Measurements from ENCODE around the gene VPS39.

The VPS39 gene

DNA sequence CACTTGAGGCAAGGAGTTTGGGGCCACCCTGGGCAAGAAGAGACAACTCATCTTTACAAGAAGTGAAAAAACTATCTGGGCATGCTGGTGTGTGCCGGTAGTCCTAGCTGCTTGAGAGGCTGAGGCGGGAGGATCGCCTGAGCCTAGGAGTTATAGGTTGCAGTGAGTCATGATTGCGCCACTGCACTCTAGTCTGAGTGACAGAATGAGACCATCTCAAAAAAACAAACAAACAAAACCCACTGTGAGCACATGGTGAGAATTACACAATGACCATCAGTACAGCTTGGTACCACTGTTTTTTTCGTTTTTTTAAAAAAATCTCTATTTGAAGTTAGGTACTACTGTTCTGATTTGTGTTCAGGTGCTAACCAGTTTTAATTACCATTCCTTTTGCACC is 13.6 kb downstream of the VPS39 start:
- DNase-seq: no peak

DNA sequence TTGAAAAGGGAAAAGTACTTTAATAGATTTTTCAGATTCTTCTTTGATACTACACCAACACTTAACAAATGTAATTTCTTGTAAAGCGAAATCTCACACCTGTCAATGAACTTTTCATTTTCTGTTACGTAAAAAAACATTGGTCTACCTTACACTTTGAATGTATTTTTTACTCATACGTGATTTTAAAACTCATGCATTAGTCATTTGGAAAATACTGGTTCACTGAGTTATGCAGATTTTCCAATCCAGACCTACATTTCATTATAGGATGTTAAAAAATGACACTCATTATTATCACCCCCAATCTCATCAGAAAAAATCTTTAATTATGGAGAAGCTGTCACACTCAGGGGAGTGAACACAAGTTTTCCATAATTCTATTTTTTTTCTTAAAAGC is 14.7 kb downstream of the VPS39 start:
- no peak for DNase-seq

DNA sequence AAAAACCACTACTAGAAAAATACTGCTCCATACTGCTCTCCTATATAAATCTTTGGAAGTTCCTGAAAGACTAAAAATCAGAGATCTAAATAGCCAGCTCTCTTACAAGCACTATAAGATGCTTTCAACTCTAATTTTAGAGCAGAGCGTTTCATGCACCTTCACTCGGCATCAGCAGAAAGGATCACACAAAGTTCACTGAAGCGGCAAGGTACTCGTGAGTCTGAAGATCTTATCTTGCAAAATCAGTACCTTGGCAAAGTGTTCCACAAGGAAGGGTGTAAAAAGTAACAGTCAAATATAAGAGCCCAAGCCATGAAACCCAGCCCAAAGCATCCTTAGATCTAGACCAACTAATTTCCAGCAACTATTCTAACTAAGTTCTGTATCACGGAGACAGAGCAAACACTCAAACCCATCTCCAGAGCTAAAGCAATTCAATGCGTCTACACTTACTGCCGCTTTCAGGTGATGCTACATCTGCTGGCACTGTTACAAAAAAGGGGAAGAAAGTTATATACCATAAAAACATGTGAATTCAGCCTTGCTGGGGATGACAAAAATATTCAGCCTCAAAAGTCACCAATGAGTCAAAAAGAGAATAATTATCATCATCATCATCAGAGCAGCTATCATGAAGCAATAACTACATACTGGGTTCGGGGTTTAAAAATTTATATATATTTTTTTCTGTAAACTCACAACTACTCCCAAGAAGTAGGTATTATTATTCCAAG is 16.3 kb downstream of the VPS39 start:
- DNase-seq: no peak

DNA sequence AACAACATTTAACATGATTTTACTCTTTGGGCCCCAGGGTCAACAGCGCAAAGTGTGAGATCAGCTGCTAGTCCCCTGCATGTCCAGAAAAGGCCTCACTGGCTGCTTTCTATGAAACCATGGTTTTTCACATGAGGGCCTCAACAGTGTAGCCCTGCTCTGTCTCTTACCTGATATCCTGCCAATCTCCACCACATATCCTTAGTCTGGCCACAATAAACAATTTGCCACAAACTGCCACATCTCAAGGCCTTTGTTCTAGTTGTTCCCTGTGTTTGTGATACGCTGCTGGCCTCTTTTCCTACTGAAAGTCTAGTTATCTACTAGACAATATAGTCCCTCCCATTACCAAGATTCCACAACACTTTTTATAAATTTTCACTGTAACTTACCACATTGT is 17.7 kb downstream of the VPS39 start:
- no peak for DNase-seq

DNA sequence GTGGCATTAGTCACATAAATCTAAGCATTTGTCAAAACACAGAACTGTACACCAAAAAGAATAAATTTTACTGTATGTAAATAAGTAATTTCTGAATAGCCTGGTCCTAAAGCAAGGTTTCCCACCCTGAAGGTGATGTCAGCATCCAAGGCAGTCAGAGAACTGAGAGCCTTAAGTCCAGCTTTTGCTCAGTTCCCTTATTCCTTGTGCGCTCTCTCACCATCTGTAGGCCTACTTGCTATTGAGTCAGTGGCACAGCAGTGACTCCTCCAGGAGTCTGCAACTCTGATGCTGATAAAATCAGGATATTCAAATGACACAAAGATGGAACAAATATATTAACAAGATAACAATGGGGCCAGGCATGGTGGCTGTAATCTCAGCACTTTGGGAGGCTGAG is 22.3 kb downstream of the VPS39 start:
- no peak for DNase-seq

DNA sequence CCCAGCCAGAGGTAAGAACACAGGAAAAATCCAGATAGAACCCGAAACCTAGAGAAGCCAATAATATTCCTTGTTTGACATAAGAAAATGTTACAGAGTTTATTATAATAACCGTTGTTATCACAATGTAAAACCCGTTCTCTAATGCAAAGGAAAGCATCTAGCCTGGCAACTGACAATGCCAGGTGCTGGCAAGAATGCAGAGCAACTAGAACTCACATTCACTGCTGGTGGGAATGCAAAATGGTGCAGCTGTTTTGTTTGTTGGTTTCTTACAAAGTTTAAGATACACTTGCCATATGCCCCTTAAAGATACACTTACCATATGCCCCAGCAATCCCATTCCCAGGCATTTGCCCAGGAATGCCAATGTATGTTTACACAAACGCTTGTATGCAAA is 23.4 kb downstream of the VPS39 start:
- DNase-seq: no peak

DNA sequence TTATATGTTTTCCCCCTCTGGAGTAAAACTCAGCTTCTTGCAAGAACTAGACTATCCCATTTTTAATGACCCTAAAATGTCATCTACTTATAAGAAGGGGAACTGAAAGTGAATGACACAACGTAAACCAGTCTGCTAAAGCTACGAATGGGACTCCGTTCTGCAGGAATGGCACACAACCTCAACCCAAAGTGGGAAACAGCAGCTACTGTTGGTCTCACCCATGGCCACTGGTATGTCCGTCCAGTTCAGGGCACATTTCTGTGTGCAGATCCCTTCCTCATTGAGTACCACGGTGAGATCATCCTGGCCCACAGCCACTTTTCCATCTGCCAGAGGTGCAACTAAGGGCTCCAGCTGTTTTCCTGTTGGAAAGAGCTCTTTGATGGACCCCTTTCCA is 23.8 kb downstream of the VPS39 start:
- DNase-seq: no peak

DNA sequence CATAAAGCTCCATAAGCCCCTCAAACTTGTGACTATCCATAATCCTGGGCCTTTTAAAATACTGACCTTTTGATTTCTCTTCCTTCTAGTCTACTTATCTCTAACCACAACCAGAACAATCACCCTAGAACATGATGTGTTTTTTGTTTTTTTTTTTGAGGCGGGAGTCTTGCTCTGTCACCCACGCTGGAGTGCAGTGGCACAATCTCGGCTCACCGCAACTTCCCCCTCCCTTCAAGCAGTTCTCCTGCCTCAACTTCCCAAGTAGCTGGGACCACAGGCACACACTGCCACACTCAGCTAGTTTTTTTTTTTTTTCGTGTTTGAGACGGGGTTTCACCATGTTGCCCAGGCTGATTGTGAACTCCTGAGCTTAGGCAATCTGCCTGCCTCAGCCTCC is 25.1 kb downstream of the VPS39 start:
- DNase-seq: no peak

DNA sequence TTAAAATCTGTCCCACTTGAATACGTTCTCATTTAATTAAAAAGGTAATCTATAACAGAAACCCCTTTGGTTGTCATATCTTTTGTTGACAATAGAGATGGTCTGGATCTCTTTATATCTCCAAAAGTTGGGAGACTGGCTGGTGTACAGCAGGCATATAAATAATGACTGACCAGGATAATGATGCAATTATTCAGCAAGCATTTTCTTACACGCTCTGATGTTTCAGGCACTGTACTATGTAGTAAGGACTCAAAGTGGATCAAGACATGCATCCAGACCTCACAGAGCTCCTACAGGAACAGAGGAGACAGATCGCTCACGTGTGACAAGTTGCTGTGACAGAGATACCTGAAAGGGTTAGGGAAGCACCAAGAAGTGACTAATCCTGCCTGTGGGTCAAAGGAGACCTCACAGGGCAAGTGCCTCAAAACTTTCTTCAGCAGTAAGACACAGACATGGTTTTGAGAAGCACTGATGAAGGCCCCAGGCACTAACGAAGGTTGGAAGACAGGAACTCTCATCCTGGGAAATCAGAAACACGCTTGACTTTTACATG is 25.7 kb downstream of the VPS39 start:
- no peak for DNase-seq

DNA sequence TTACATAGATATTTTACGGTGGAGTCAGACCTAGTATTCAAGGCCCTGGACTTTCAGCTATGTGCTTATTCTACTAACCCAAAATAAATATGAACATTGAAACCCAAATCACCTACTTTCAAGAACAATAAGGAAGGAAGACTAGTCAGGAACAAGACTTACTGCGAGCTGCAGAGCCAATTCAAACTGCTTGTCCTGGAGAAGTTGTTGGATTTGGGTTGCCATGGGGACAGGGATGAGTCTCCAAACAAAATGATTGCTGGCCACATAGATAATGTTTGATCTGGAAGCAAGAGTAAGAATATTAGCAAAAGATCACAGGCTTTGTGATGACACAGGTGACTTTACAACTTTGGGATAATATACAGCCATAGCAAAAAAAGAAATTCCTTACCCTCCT is 30.0 kb downstream of the VPS39 start:
- DNase-seq: no peak

DNA sequence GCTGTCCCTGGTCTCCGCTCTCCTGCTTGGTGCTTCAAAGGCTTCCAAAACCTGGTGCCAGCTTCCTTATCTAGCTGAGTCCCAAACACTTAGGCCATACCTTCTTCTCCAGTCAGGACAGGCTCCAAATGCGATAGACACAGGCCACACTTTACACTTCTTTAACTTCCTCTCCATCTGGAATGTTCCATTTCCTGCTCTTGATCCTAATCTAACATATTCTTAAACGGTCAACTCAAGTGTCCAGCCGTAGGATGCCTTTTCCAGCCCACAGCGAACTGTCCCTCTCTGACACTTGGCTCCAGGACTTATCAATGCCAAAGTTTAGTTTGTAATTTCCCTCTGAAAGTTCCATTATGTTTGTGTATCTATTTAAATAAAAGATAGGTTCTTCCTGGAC is 32.4 kb downstream of the VPS39 start:
- DNase-seq: no peak

DNA sequence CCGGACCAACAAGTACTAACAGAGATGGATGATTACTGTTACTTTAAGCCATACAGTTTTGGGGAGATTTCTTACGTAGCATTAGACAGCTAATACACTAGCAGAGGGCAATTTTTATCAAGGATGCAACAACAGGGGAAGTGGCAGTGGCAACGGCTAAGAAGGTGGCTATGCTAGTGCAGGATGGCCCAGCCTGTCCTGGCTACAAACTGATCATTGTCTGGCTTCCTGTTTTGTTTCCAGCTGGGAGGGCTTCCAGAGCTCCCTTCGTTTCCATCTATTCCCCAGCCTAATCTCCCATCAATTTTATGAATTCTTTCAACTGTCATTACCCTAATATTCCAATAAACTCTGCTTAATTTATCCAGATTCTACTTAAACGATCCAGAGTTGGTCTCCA is 35.6 kb downstream of the VPS39 start:
- no peak for DNase-seq

DNA sequence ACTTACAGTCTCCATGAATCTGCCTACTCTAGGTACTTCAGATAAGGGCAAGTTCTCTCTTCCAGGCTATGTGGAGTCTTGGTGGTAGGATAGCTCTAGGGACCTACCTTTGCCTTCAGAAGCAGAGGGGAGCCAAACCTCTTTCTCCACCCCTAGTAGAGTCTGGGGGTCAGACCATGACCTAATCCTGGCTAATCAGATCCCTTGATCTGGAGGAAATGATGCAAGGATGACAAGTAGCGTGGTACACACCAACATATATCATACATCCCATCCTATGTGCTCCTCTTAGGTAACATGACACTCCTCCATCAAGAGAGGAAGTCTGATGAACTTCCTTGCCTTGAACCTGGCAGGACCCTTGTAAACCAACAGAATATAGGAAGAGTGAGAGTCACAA is 36.3 kb downstream of the VPS39 start:
- no peak for DNase-seq

DNA sequence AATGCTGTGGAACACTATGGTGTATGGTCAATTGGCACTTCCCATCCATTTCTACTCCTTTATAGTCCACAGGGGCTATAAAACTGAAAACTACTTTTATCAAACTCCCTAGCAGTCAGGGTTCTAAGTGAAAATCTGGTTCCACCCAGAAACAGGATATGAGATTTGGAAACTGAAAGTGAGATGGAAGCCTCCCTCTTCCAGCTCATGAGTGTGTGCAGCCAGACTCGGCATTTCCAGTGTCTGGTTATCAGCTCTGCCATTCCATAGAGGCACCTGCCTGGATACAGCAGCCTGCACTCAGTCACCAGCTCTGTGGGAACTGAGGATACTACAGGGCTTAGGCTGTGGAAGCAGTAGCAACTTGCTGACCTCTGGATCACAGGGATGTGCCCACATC is 37.0 kb downstream of the VPS39 start:
- no peak for DNase-seq

DNA sequence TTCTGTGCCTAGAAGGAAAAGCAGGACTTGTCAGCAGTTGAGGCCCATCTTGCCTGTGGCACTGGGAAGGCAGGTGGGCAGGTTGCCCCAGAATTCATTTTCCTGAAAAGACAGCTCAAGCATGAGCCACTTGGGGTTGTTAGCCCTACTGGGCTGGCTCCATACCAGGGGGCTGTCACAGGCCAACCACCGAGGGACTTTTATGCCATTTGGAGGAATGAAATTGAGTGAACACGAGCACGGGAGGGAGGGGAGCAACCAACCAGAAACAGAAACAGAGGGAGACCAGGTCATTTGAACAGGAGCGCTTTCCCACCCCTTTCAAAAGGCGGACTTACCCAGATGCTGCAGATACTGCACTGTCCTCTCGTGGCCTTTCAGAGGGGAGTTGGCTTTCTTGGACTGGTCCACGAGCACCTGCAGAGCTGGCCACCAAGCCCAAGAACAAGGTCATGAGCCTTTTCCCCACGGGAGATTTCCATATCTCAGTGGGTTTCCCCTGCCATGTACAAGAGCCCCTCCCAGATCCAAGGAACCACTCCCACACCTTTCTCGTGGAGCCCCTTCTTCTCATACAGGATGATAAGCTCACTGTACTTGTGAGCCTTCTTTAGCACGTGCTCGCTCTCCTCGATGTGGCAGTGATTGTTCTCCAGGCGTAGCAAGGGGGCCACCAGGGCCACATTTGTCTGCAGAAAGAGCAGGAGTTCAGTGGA is 41.7 kb downstream of the VPS39 start:
- no peak for DNase-seq

DNA sequence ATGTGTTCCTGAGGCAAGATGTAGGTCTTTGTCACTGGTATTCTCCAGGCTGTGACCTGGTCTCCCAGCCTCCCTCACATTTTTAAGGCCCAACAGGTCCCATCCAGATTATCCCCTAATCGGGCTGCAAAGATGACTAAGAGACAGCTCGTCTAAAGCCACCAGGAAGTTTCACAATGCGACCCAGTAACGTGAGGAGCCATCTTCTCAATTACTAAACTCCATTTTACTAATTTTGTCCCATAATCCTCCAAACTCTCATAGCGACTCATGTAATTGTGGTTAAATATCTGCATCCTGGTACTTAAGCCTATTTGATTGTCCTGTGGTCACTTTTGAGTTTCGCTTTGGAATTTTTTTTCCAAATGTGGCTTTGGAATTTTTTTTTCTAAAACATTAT is 43.0 kb downstream of the VPS39 start:
- DNase-seq: no peak

DNA sequence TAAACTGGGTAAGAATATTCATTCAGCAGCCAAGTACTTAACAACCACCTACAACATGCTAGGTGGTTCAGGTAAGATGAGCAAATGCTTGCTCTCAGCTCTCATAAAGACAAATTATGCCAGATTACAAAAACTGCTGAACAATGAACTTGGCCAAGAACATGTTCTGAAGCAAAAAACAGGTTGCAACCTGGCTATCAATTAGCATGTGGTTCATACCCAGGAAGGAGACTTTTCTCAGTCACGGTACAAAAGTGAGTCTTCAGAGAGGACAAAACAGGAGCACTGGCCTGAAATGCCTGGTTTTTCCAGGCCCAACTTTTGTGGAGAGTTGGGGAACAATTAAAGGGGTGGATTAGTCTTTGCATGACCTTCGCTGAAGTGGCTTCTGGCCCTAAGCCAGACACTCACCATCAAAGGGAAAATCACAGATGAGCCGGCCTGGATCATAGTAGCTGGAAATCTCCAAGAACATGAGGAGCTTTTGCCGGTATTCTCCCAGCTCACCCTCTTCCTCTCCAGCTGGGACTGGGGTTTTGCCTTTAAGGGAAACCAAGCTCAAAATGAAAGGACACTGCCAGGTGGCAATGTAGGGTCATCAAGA is 44.1 kb downstream of the VPS39 start:
- no peak for DNase-seq

DNA sequence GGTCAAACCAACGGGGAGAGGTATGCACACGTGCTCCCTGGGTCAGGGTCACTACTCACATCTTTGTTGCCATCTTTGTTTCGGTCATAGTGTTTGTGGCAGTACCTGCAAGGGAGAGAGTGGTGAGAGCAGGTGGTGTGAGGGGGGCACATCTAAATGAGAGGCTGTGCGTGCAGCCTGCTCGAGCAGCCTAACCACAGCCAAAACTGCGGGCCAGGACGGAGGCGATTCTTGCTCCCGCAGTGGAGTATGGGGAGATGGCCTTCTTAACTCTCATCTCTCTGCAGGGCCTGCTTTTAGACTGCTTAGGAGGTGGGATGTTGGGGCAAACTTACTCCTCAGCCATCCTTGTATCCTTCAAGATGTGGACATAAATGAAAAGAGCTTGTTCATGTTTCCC is 44.8 kb downstream of the VPS39 start:
- DNase-seq: no peak

DNA sequence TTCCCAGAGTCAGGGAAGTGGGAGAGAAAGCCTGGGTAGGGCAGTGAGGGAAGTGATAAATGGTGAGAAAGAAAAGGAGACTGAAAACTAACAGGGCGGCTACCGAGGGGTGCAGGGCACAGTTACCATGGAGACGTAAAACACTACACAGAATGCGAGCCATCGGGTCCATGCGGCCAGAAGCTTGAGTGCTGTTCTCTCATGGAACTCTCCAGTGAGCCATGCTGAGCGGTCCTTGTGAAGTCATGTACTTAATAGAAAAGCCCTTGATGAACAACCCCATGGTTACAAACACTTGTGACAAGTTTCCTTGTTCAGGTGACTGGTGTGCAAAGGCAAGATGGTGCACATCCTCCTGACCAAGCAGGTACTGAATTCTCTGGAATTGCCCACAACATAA is 48.0 kb downstream of the VPS39 start:
- DNase-seq: no peak

DNA sequence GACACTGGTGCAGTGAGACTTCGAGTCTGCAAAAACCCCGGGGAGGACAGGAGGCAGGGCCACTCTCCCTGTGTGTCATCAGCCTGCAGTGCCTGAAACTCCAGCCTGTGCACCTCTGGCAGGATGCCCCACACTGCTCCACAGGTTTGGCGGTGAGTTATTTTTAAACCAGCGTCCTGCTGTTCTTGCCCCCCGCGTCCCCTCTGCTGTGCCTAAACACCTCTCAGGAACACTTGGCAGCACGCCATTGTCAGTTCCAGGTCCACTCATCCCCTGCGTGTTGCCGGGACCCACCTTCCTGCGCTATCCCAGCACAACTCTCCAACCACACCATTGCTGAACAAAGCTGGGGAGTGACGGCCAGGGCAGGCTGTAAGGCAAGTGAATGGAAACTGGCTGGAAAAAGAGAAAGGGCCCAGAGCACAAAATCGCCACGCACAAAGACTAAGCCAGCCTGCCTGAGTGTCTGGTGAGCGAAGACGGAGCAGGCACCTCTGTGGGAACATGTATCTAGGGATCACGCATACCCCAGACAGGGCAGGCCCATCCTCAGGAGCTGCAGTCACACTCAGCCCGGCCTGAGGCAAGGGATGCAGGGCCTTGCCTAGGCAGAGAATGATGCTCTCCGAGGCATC is 48.6 kb downstream of the VPS39 start:
- DNase-seq: no peak

DNA sequence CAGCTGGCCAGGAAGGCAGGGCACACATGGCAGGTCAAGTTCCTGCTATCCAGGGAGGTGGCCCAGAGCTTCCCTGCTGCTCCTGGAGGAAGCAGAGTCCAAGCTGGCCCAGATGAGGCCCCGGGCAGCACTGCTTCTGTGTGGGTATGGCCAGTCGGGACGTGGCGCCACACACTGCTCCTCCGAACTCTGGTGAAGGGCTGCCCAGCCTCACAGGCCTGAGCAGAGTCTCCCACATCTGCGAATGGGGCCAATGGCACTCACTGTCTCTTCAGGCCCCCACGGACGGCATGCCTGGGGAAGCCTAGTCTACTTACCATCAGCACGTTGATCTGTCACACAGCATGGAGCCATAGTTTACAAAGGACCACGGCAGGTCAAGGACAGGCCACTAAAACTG is 49.2 kb downstream of the VPS39 start:
- no peak for DNase-seq

DNA sequence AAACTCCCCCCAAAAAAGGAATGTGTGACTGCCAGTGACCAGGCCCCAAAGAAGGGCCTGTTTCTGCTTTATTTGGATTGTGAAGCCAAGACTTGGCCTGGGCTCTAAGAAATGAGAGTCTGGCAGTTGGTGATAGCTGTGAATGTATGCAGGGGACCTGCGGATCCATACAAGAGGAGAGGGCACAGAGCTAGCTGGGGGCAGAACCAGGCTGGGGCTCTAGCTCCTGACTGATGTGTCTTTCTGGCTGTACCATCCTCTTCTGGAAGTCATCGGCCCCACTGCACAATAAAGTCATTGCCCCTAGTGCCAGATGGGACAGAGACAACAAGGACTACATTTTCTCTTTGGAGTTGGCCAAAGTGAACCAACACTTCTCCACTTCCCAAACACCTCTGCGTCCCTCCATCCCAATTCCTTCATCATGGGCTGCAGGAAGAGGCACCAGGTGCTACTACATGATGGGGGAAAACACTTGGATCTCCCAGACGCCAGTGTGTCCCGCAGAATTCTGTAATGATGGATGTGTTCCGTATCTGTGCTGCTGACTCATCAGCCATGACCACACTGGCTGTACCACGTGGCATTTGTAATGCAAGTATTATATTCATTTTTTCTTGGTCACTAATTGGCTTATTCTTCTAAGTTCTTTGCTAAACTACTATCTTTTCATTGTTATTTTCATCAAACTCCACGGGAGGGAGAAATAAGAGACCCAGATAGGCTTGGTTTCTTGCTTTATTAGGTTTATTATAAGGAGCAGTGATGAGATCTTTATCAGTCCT is 49.9 kb downstream of the VPS39 start:
- no peak for DNase-seq

DNA sequence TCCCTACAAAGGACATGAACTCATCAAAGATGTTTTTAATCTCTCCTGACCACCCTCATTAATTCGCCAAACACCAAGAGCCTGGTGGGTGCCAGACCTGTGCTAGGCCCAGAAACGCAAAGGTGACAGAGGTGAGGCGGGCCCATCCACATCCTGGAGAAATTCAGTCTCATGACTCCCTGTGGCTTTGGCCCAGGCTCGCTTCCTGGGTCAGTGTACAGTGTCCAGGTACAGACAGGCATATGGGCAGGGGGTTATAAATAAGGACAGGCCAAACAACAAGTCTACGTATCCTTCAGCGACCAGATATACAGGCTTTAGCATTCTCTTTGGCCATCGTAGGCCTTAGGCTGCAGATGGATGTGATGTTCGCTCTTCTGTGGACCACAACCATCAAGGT is 50.7 kb downstream of the VPS39 start:
- DNase-seq: no peak

Data from NCI-H69 (cell line).